OCI-LY7 (cell line): ENCODE results near the gene IL36B. TPM values are rescaled to one million over a fixed set of nuclear protein-coding genes. Genes with fewer than 3 reads are reported as not detected.

ENCODE experiments used
- BruUV-seq: library from RNA; stranded (reverse); fragments of 400-500 nt; replicated peaks from 2 replicates; lab custom pipeline; 2021; lab: Mats Ljungman, UMichigan
- CTCF ChIA-PET: fragments of 300-600 bp; sonication (Branson Sonifier 250); formaldehyde crosslinking; loops from one replicate; lab custom pipeline; 2022; ENCODE audit warnings: antibody characterized with exemption; ENCODE audit not compliant: unreplicated experiment; lab: Charles Lee
- POLR2A ChIA-PET: fragments of 300-600 bp; sonication (Branson Sonifier 250); formaldehyde crosslinking; loops from one replicate; lab custom pipeline; 2022; ENCODE audit warnings: antibody characterized with exemption; lab: Charles Lee
- DNase-seq: peaks from one replicate; pipeline ENCODE4 v3.0.0-alpha.2; 2015; ENCODE audit warnings: low spot score
- H2AFZ ChIP-seq: fragments of 200-600 bp; sonication (generic), shearing (Covaris generic); 2 replicates; pipeline ENCODE4 v1.6.1; 2014; ENCODE audit warnings: mild to moderate bottlenecking, antibody characterized with exemption, low read length, moderate library complexity
- H3K27ac ChIP-seq: fragments of 200-600 bp; sonication (generic); 2 replicates; pipeline ENCODE4 v1.5.1; 2014; ENCODE audit warnings: mixed run types, low read depth, mild to moderate bottlenecking, moderate library complexity, low read length, inconsistent platforms; ENCODE audit not compliant: poor library complexity, severe bottlenecking
- H3K36me3 ChIP-seq: fragments of 200-600 bp; sonication (generic); 2 replicates; pipeline ENCODE4 v1.6.1; 2014; ENCODE audit warnings: mild to moderate bottlenecking, antibody characterized with exemption, low read length, moderate library complexity, mixed read lengths; ENCODE audit not compliant: insufficient read depth
- H3K4me1 ChIP-seq: fragments of 200-600 bp; sonication (generic); 2 replicates; pipeline ENCODE4 v1.5.1; 2014; ENCODE audit warnings: mild to moderate bottlenecking, low read length; ENCODE audit not compliant: insufficient read depth, poor library complexity, severe bottlenecking
- H3K4me2 ChIP-seq: fragments of 200-600 bp; sonication (generic); 2 replicates; pipeline ENCODE4 v1.6.1; 2014; ENCODE audit warnings: mild to moderate bottlenecking, low read length
- H3K4me3 ChIP-seq: fragments of 200-600 bp; sonication (generic); 2 replicates; pipeline ENCODE4 v1.5.1; 2014; ENCODE audit warnings: mild to moderate bottlenecking, low read depth, low read length; ENCODE audit not compliant: poor library complexity, severe bottlenecking
- H3K79me2 ChIP-seq: fragments of 200-600 bp; sonication (generic); 2 replicates; pipeline ENCODE4 v1.6.1; 2016; ENCODE audit warnings: low read depth, mild to moderate bottlenecking, low read length, moderate library complexity, mixed read lengths; ENCODE audit not compliant: insufficient read depth
- H3K9me2 ChIP-seq: fragments of 200-600 bp; sonication (generic); 2 replicates; pipeline ENCODE4 v1.6.1; 2016; ENCODE audit warnings: mild to moderate bottlenecking, low read length, mixed read lengths; ENCODE audit not compliant: insufficient read depth
- H3K9me3 ChIP-seq: fragments of 200-600 bp; sonication (generic); 2 replicates; pipeline ENCODE4 v1.6.1; 2014; ENCODE audit warnings: mild to moderate bottlenecking, mixed run types, low read length, mixed read lengths
- H4K20me1 ChIP-seq: fragments of 200-600 bp; sonication (generic); 2 replicates; pipeline ENCODE4 v1.6.1; 2014; ENCODE audit warnings: mild to moderate bottlenecking, antibody characterized with exemption, low read length, moderate library complexity, mixed read lengths; ENCODE audit not compliant: insufficient read depth
- EZH2phosphoT487 ChIP-seq: fragments of 200-600 bp; sonication (generic); IDR thresholded peaks from 2 replicates; pipeline ENCODE4 v1.6.1; 2018; ENCODE audit warnings: low read depth, borderline replicate concordance, mild to moderate bottlenecking, mixed run types, antibody characterized with exemption, low read length, moderate library complexity, mixed read lengths
- intact Hi-C: fragments of 100-400 bp; cut with micrococcal nuclease; formaldehyde crosslinking; loops from one replicate; pipeline ENCODE4 v1.10.0; 2022; ENCODE audit not compliant: unreplicated experiment
- total RNA-seq, 2 experiments: library from RNA; depleted of rRNA in 1 of 2; stranded (reverse); fragments of >200 nt in 1 of 2; shearing (Covaris generic) in 1 of 2; gene quantifications; 2 replicates each; pipeline ENCODE4 v1.2.3, GENCODE V29; 2014 to 2022
- TF ChIP-seq, protein P1 (sequence below): fragments of 200-600 bp; sonication (generic); conservative IDR thresholded peaks from 2 replicates; pipeline ENCODE4 v1.5.1; 2014; ENCODE audit warnings: mild to moderate bottlenecking, antibody characterized with exemption, low read length, moderate library complexity, mixed read lengths

The IL36B gene
- total RNA-seq, 2 experiments from 2014 or later: not detected

DNA sequence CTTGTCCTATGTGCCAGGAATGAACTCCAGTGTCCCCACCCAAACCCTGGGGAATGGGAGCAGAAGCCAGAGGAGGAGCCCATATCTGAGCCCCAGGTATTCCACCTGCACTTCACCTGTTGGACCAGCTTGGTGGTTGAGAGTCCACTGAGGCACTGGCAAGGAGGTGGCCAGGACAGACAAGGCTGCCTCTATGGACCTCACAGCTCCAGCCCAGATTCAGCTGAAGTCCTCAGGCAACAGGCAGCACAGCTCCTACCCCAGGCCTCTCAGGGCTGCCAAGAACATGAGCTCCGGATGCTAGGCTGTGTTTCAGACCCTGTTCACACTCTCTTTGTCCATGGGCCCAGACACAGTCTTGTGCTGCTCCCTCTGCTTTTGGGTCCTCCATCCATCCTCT is 12.2 kb upstream of the IL36B start:
- H3K79me2 ChIP-seq: no peaks in the 10 kb centered on the region
- no peaks in the 10 kb centered on the region for H3K4me1 ChIP-seq
- no peak for DNase-seq
- H3K4me3 ChIP-seq: no peak overlapping the region
- TF ChIP-seq, protein P1, sequence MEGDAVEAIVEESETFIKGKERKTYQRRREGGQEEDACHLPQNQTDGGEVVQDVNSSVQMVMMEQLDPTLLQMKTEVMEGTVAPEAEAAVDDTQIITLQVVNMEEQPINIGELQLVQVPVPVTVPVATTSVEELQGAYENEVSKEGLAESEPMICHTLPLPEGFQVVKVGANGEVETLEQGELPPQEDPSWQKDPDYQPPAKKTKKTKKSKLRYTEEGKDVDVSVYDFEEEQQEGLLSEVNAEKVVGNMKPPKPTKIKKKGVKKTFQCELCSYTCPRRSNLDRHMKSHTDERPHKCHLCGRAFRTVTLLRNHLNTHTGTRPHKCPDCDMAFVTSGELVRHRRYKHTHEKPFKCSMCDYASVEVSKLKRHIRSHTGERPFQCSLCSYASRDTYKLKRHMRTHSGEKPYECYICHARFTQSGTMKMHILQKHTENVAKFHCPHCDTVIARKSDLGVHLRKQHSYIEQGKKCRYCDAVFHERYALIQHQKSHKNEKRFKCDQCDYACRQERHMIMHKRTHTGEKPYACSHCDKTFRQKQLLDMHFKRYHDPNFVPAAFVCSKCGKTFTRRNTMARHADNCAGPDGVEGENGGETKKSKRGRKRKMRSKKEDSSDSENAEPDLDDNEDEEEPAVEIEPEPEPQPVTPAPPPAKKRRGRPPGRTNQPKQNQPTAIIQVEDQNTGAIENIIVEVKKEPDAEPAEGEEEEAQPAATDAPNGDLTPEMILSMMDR: no peak
- no peak for TF ChIP-seq EZH2phosphoT487
- H4K20me1 ChIP-seq: no peaks in the 10 kb centered on the region
- BruUV-seq: no TSS peak
- H3K4me2 ChIP-seq: no peak overlapping the region
- H2AFZ ChIP-seq: no peak overlapping the region
- POLR2A ChIA-PET: no interaction called here
- intact Hi-C loops: no loop called here
- H3K36me3 ChIP-seq: no peaks in the 10 kb centered on the region
- CTCF ChIA-PET: no interaction called here
- H3K9me3 ChIP-seq: no peaks in the 10 kb centered on the region
- H3K9me2 ChIP-seq: no peaks in the 10 kb centered on the region
- no peak overlapping the region for H3K27ac ChIP-seq

DNA sequence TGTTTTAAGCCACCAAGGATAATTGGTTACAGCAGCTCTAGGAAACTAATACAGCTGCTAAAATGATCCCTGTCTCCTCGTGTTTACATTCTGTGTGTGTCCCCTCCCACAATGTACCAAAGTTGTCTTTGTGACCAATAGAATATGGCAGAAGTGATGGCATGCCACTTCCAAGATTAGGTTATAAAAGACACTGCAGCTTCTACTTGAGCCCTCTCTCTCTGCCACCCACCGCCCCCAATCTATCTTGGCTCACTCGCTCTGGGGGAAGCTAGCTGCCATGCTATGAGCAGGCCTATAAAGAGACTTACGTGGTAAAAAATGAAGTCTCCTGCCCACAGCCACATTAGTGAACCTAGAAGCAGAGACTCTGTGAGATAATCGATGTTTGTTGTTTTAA is 11.6 kb upstream of the IL36B start:
- ChIA-PET CTCF (no interaction called here), POLR2A (no interaction called here)
- no peak overlapping the region for H2AFZ ChIP-seq
- H3K4me2 ChIP-seq: no peak overlapping the region
- no peak for DNase-seq
- no TSS peak for BruUV-seq
- H4K20me1 ChIP-seq: no peaks in the 10 kb centered on the region
- no peaks in the 10 kb centered on the region for H3K79me2 ChIP-seq
- no peak overlapping the region for H3K27ac ChIP-seq
- H3K4me1 ChIP-seq: no peaks in the 10 kb centered on the region
- H3K9me3 ChIP-seq: no peaks in the 10 kb centered on the region
- no peak overlapping the region for H3K4me3 ChIP-seq
- intact Hi-C loops: no loop called here
- TF ChIP-seq EZH2phosphoT487: no peak
- TF ChIP-seq, protein P1: no peak
- no peaks in the 10 kb centered on the region for H3K36me3 ChIP-seq
- H3K9me2 ChIP-seq: no peaks in the 10 kb centered on the region

GRCh38 chr2:113061896-113062770 is 9.5 kb upstream of the IL36B start:
- no peak for DNase-seq
- intact Hi-C loops: no loop called here
- Histone ChIP-seq H3K9me2 (no peaks in the 10 kb centered on the region), H3K4me3 (no peak overlapping the region), H3K36me3 (no peaks in the 10 kb centered on the region), H2AFZ (no peak overlapping the region), H3K4me1 (no peaks in the 10 kb centered on the region), H3K9me3 (no peaks in the 10 kb centered on the region), H3K79me2 (no peaks in the 10 kb centered on the region), H3K4me2 (no peak overlapping the region), H3K27ac (no peak overlapping the region), H4K20me1 (no peaks in the 10 kb centered on the region)
- TF ChIP-seq, protein P1: no peak
- TF ChIP-seq EZH2phosphoT487: no peak
- ChIA-PET POLR2A (no interaction called here), CTCF (no interaction called here)
- no TSS peak for BruUV-seq
